Neuron (in vitro differentiated cells): ENCODE data around the gene CAMK1D.
"Not testable (repeated sequence)": the region's sequence is repeated elsewhere in the genome, so short reads cannot be mapped to it uniquely, and the experiment has no call there.

ENCODE experiments used
- H2AFZ ChIP-seq: one replicate; pipeline ENCODE4 v1.6.1; 2013; ENCODE audit warnings: low read depth, mild to moderate bottlenecking, inconsistent platforms, low read length, moderate library complexity
- H3K27me3 ChIP-seq: one replicate; pipeline ENCODE4 v1.6.1; 2013; ENCODE audit warnings: low read length; ENCODE audit not compliant: insufficient read depth
- H3K36me3 ChIP-seq: one replicate; pipeline ENCODE4 v1.6.1; 2013; ENCODE audit warnings: low read length; ENCODE audit not compliant: insufficient read depth
- H3K4me1 ChIP-seq: one replicate; pipeline ENCODE4 v1.6.1; 2013; ENCODE audit warnings: low read length; ENCODE audit not compliant: insufficient read depth
- H3K4me3 ChIP-seq: 2 replicates; pipeline ENCODE4 v1.5.1; 2013; ENCODE audit warnings: mild to moderate bottlenecking, low read length, moderate library complexity
- H3K9me3 ChIP-seq: one replicate; pipeline ENCODE4 v1.6.1; 2013; ENCODE audit warnings: low read length

The CAMK1D gene

DNA sequence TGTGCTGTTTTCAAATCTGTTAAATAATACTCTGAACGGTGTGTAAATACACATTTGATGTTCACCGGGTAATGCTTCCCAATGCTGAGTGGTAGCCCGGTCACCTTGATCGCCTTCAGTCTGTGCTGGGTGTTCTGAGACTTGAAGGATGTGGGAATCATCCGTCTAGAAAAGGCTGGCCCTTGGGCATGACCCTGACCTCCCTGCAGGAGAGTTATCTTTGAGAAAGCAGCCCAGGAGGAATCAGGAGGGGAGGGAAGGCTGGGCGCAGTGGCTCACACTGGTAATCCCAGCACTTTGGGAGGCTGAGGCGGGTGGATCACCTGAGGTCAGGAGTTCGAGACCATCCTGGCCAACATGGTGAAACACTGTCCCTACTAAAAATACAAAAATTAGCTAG lies 85.3 kb downstream of the CAMK1D start:
- H3K27me3 ChIP-seq, H2AFZ ChIP-seq, H3K4me3 ChIP-seq, H3K36me3 ChIP-seq, H3K9me3 ChIP-seq, H3K4me1 ChIP-seq: not testable (repeated sequence)

DNA sequence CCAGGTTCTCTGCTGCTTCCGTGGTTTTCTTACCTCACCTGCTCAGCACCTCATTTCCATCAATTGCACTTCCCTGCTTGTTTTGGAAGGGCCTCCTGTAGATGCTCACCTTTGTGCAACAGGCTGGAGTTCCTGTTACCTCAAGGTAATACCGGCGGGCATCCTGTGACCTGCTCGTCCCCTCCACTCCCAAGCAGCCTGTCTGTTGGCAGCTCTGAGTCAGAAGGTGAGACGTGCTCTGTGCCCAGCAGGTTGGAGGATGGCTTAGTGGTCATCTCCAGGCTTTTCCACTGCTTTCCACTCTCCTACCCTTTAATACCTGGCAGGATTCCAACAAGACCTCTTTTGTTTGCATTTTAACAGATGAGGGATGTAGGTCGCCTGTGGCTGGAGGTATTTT lies 86.0 kb downstream of the CAMK1D start:
- H3K27me3 ChIP-seq: no peaks in the 10 kb centered on the region
- no peak overlapping the region for H2AFZ ChIP-seq
- H3K9me3 ChIP-seq: no peaks in the 10 kb centered on the region
- no peaks in the 10 kb centered on the region for H3K4me1 ChIP-seq
- no peak overlapping the region for H3K4me3 ChIP-seq
- H3K36me3 ChIP-seq: no peaks in the 10 kb centered on the region

GRCh38 chr10:12438919-12439692 lies 89.8 kb downstream of the CAMK1D start:
- H3K4me3 ChIP-seq: no peak overlapping the region
- no peaks in the 10 kb centered on the region for H3K9me3 ChIP-seq
- no peaks in the 10 kb centered on the region for H3K4me1 ChIP-seq
- no peak overlapping the region for H2AFZ ChIP-seq
- no peaks in the 10 kb centered on the region for H3K27me3 ChIP-seq
- H3K36me3 ChIP-seq: no peaks in the 10 kb centered on the region

- H2AFZ ChIP-seq, H3K4me3 ChIP-seq, H3K36me3 ChIP-seq, H3K27me3 ChIP-seq, H3K4me1 ChIP-seq, H3K9me3 ChIP-seq: not testable (repeated sequence)
These were observed 90.4 kb downstream of the CAMK1D start for GRCh38 chr10:12439767-12440166.

GRCh38 chr10:12443026-12443425 lies 93.7 kb downstream of the CAMK1D start:
- Histone ChIP-seq H3K4me1 (peaks cover 5% of the 10 kb centered on the region), H3K36me3 (no peaks in the 10 kb centered on the region), H2AFZ (no peak overlapping the region), H3K27me3 (no peaks in the 10 kb centered on the region), H3K9me3 (no peaks in the 10 kb centered on the region), H3K4me3 (no peak overlapping the region)

DNA sequence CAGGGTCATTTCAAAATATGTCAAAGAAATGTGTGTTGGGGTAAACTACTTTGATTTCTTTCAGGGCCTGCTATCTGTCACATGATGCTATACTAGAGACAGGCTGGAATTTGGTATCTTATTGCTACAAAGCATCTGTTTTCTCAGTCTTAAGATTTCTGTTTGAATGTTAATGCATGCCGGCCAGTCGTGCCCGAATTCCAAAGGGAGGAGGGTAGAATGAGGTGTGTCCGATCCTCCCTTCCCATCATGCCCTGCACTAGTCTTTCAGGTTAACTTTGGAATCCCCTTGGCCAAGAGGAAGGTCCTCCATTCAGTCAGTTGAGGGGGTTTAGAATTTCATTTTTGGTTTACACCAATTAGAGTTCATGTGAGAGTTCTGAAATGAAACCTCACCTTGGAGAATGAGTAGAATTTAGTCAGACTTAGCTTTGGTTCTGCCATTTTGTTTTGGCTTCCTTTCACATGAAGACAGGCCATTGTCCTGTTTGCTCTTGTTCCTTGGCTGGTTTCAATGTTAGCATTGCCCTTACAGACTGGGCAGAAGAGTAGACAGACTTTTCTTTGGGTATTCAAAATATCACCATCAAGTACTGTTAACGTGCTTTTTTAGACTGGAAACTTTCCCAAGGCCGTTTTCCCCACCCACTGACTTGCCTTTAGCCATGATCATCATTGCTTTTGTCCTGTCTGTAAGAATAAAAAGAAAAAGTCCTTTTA lies 95.8 kb downstream of the CAMK1D start:
- H3K9me3 ChIP-seq: no peaks in the 10 kb centered on the region
- no peak overlapping the region for H3K4me3 ChIP-seq
- H3K27me3 ChIP-seq: no peaks in the 10 kb centered on the region
- no peak overlapping the region for H2AFZ ChIP-seq
- H3K4me1 ChIP-seq: peaks cover 5% of the 10 kb centered on the region
- no peaks in the 10 kb centered on the region for H3K36me3 ChIP-seq

DNA sequence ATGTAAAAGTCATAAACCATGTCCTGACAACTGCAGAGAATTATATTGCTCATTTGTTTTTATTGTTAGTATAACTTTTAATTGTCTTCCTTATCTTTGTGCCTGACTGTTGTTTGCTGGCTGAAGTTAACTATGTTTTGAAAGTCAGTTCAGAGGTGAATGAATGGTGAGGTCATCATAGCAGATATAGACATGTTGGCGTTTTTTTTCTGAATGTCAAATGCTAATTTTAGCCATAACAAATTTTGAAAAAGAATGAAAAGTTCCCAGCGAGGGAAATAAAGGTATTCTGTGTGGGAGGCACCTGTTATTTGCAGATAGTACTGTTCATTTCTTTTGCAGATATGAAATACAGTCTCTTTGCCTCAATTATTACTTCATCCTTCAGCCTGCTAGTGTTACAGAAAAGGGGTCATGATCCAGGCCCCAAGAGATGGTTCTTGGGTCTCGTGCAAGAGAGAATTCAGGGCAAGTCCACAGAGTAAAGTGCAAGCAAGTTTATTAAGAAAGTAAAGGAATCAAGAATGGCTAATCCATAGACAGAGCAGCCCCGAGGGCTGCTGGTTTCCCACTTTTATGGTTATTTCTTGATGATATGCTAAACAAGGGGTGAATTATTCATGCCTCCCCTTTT lies 96.5 kb downstream of the CAMK1D start:
- Histone ChIP-seq H3K36me3 (no peaks in the 10 kb centered on the region), H3K4me1 (peaks cover 5% of the 10 kb centered on the region), H3K9me3 (no peaks in the 10 kb centered on the region), H3K4me3 (no peak overlapping the region), H2AFZ (no peak overlapping the region), H3K27me3 (no peaks in the 10 kb centered on the region)

DNA sequence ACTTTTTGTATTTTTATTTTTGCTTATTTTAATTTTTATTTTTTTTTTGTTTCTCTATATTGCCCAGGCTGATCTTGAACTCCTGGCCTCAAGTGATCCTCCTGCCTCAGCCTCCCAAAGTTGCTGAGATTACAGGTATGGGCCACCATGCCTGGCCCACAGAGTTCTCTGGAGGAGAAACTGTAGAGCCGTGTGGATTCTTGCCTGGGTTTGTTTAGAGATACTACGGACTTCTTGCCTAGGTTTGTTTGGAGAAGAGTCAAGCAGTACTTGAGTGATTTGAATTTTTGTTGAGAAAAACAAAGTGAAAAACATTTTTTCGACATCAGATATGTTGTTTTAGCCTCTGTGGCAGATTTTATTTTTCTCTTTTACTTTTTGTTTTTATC lies 99.0 kb downstream of the CAMK1D start:
- H3K36me3 ChIP-seq: no peaks in the 10 kb centered on the region
- no peak overlapping the region for H3K4me3 ChIP-seq
- no peaks in the 10 kb centered on the region for H3K9me3 ChIP-seq
- H2AFZ ChIP-seq: no peak overlapping the region
- H3K4me1 ChIP-seq: peaks cover 5% of the 10 kb centered on the region
- no peaks in the 10 kb centered on the region for H3K27me3 ChIP-seq

- H3K27me3 ChIP-seq: no peaks in the 10 kb centered on the region
These were observed 99.5 kb downstream of the CAMK1D start for GRCh38 chr10:12448729-12449391.

DNA sequence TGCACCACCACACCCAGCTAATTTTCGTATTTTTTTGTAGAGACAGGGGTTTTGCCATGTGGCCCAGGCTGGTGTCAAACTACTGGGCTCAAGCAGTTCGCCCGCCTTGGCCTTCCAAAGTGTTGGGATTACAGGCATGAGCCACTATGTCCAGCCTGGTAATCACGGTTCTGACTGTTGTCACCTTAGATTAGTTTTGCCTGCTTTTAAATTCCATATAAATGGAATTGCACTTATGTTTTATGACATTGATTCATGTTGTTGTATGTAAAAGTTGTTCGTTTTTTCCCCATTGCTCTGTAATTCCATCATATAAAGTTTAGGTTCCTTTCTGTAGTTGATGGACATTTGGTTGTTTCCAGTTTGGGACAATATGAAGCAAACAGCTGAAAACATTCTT lies 106.0 kb downstream of the CAMK1D start:
- H2AFZ ChIP-seq: no peak overlapping the region
- H3K36me3 ChIP-seq: no peaks in the 10 kb centered on the region
- peaks cover 2% of the 10 kb centered on the region for H3K9me3 ChIP-seq
- H3K27me3 ChIP-seq: no peaks in the 10 kb centered on the region
- no peaks in the 10 kb centered on the region for H3K4me1 ChIP-seq
- H3K4me3 ChIP-seq: no peak overlapping the region

More at GRCh38 chr10:12448729-12449391, 99.5 kb downstream of the CAMK1D start:
- H3K9me3 ChIP-seq: no peaks in the 10 kb centered on the region
- peaks cover 5% of the 10 kb centered on the region for H3K4me1 ChIP-seq
- no peak overlapping the region for H3K4me3 ChIP-seq
- no peak overlapping the region for H2AFZ ChIP-seq
- H3K36me3 ChIP-seq: no peaks in the 10 kb centered on the region

DNA sequence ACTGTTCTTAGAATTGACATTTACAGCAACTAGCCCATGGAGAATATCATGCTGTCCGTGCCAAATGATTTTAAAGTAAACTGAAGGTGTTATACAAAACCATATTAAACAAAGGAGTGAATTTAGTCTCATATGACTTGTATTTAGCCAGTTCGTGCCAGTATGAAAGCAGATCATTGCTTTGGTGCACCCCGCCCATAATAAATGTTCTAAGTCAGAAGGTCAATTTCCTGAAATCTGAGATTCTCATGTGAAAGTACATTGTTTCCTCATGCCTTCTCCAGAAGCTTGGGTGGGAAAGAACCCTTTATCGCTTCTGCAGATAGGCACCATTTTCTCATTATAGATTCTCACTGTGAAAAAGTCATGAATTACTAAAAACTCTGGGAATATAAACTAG lies 106.4 kb downstream of the CAMK1D start:
- H2AFZ ChIP-seq: no peak overlapping the region

DNA sequence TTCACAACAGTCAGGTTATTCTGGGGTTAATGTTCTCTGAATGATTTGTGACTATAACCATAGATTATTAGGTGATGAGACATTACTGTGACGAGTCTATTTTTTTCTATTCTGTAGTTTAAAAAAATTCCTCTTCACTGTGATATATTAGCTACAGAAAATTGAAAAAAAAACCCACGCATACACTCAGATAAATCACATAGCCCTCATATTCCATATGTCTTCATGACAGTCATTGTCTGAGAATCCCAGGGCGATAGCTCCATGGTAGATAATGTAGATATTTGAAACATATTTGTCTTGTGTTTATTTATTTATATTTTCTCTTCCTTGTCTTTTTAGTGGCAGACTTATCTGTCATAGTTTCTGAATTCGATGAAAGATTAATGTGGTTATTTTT lies 110.0 kb downstream of the CAMK1D start:
- H3K36me3 ChIP-seq: no peaks in the 10 kb centered on the region
- H3K9me3 ChIP-seq: peaks cover 2% of the 10 kb centered on the region
- no peak overlapping the region for H2AFZ ChIP-seq
- H3K4me3 ChIP-seq: no peak overlapping the region
- H3K4me1 ChIP-seq: no peaks in the 10 kb centered on the region
- no peaks in the 10 kb centered on the region for H3K27me3 ChIP-seq

More for the DNA sequence above, 106.4 kb downstream of the CAMK1D start:
- no peak overlapping the region for H3K4me3 ChIP-seq
- H3K9me3 ChIP-seq: peaks cover 2% of the 10 kb centered on the region
- H3K27me3 ChIP-seq: no peaks in the 10 kb centered on the region
- no peaks in the 10 kb centered on the region for H3K4me1 ChIP-seq
- no peaks in the 10 kb centered on the region for H3K36me3 ChIP-seq

DNA sequence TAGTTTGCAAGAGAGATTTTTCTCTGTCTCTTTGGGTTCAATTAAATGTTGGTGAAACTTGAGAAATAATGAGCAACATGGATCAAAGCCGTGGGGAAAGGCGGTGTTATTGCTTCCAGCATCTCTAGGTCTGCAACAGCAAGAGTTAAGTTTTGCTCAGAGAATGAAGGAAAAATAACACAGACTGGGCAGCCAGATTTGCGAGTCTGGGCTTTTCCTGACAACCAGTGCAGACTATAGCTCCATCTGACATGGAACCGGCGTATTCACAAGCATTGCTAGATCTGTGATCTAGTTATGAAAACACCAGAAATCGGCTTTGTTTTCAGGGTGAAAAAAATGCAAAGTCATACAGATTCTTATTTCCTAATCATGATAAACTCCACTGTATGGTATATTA lies 110.4 kb downstream of the CAMK1D start:
- no peaks in the 10 kb centered on the region for H3K36me3 ChIP-seq
- no peak overlapping the region for H2AFZ ChIP-seq
- no peak overlapping the region for H3K4me3 ChIP-seq

More for the DNA sequence above, 110.4 kb downstream of the CAMK1D start:
- Histone ChIP-seq H3K9me3 (peaks cover 2% of the 10 kb centered on the region), H3K4me1 (no peaks in the 10 kb centered on the region), H3K27me3 (no peaks in the 10 kb centered on the region)
